ENCODE data around the gene INSM1. TPM values are rescaled to one million over a fixed set of nuclear protein-coding genes. Genes with fewer than 3 reads are reported as not detected.

The INSM1 gene
- polyA plus RNA-seq, 3 donors = not detected

GRCh38 chr20:20393207-20394120 is 25.6 kb downstream of the INSM1 start:
- DNase-seq (ENCODE audit: low read depth in 3 of 3, low spot score in 2 of 3) = no peak

DNA sequence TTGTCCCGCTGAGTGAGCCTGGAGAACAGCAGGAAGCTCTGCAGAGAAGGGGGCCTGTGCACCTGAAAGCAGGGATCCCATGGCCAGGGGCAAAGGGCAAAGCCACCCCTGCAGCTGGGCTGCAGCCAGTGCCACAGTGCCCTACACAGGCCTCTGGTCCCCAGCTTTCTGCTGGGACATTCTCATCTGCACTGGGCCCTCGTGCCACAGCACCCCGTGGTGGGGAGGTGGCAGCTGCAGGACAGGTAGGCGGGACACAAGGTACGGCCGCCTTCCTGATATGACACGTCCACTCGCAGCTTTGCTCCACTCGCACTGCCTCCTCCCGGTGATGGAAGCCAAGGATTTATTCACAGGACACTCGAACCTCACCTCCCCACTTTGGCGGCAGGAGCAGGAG is 27.2 kb downstream of the INSM1 start:
- no peak for DNase-seq (ENCODE audit: low read depth in 3 of 3, low spot score in 2 of 3)

DNA sequence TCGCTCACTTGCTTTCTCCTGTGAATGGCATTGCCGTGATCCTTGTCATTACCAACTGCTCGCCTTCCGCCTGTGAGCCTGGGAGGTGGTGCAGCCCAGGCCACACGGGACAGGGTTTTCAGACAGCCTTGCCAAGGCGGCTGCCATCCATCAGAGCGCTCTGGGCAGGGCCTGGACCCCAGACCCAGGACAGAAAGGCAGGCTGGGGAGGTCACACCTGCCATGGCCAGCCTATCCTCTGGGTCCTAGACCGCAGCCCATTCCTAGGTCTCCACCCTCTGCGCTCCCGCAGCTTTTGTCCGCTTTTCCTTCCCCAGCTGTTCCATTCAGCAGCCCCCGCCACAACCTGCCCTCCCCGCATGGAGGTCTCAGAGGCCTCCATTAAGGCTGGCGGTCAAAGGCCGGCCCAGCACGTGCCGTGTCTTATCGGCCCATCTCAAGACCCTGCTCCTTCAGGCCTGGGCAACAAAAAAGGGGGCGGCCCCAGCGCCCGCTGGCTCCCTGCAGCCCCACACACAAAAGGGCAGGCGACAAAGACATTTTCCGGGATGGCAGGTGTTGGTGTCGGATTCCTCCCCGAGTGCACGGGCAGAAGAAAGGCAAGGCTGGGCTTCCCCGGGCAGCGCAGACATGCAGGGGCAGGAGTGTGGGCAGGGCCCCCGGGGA is 28.1 kb downstream of the INSM1 start:
- DNase-seq (ENCODE audit: low read depth in 3 of 3, low spot score in 2 of 3) = no peak

DNA sequence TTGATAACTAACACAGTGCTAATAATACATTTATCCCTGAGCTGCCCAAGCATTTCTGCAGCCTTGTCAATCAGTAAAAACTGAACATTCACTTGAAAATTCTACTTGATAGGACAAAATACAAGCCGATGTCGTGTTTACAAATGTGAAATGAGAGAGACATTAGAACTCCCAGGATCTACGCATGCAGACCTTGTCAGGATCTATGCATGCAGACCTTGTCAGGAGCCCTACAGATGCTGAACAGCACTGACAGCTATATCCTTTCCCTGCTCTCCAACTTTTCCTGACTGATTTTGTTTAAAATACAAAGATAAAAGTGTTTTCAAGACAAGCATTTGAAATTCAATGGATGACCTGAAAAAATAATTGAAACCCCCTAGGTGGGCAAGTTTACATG is 28.9 kb downstream of the INSM1 start:
- DNase-seq (ENCODE audit: low read depth in 3 of 3, low spot score in 2 of 3) = no peak

DNA sequence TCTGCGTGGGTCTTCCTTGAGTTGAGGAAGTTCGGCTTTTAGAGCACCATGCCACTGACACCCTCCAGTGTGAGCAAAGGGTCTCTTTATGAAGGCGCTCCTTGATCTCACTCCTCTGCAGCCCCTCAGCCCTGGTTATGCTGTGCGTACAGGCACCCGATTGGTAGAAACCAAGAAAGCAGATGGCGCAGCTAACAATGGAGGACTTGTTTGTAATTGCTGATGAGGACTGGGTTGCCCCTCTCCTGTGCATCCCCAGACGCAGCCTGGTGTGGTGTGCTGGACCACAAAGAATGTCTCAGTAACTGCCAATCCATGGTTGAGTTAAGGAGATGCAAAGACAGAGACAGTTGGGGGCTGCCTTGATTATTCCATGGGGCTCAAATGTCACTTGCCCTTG is 30.2 kb downstream of the INSM1 start:
- DNase-seq (ENCODE audit: low read depth in 3 of 3, low spot score in 2 of 3) = no peak

GRCh38 chr20:20399531-20400500 is 31.9 kb downstream of the INSM1 start:
- no peak for DNase-seq (ENCODE audit: low read depth in 3 of 3, low spot score in 2 of 3)

DNA sequence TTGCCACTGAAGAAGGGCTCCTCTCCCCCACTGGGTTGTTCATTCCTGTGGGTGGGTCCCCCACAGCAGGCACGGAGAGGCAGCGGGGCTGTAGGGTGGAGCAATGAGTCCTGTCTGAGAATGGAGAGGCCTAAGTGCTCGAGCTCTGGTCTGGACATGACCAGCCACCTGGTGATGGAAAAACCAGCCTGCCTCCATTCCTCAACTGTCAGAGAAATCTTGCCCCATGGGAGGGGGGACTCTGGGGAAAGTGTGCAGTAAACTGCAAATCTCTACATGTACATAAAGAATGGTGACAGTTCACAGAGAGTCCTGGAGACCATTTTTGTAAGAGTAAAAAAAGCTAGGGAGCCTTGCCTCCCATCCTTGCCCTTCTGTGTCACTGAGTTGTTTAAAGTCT is 34.1 kb downstream of the INSM1 start:
- no peak for DNase-seq (ENCODE audit: low read depth in 3 of 3, low spot score in 2 of 3)

- no peak for DNase-seq (ENCODE audit: low read depth in 3 of 3, low spot score in 2 of 3)
These were observed 36.7 kb downstream of the INSM1 start for GRCh38 chr20:20404633-20405032.

DNA sequence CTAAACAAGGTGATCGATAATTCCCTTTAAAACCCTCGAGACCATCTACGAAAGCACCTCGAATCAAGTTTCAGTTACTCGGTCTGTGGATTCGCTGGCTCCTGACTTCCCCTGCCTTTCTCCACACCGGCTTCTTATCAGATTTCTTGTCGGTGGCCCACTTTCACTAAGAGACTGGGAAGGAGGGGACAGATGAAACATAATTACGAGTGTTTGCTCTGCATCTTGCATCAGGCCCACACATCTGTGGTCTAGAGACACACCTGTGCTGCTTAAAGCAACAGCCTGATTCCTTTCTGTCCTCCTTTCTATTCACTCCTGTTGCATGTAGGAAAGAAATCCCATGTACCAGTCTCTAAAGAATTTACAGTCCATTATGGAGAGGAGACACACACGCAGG is 37.7 kb downstream of the INSM1 start:
- no peak for DNase-seq (ENCODE audit: low read depth in 3 of 3, low spot score in 2 of 3)

DNA sequence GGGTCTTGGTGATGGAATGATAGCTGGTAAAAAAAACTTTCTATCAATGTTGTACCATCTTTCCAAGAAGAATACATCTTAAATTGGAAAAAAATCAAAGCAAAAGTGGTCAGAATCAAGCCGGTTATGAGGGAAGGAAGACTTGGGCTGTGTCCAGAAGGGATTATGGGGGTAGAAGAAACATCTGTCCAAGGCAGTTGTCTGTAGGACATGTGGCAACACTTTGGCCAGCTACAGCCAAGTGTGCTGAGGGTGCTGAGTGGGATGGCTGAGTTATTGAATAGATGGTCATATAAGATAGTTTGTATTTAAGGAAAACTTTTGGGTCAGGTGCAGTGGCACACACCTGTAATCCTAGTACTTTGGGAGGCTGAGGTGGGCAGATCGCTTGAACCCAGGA is 38.4 kb downstream of the INSM1 start:
- no peak for DNase-seq (ENCODE audit: low read depth in 3 of 3, low spot score in 2 of 3)

DNA sequence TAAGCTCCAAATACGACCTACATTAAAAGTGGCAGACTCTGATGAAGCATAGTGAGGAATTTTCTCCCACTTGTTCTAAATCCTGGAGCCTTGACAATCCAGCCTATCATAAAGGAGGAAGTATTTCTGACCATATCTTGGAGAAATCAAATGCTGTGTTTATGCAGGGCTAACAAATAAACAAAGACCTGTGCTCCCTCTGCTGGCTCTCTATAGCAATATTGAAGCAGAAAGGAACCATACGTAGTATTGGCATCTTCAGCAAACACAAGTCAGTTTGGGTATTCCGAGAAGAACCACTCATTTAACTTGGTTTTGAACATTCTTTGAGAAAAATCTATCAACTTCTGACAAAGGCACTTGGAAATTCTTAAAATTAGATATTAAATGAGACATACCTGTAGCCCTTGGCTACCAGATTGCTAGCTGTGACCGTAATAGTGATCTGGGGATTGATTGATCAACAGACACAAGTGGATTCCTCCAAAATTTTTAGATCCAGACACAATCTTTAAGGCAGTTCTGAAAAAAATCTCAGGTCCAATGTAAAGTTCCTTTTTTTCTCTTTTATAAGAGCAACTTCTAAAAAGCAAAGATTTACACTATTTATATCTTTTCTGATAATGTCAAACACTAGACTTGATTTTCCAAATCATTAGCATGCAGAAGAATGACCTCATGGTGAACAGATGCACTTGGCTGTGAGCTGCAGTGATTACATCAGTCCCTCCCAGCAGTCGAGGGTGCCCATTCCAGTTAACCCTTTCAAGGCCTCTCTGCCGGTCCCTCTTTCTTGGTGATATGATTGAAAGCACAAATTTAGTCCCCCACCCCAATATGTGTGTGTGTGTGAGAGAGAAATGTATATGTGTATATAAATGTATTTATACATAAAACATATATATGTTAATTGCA is 40.2 kb downstream of the INSM1 start:
- DNase-seq (ENCODE audit: low read depth in 3 of 3, low spot score in 2 of 3) = no peak

DNA sequence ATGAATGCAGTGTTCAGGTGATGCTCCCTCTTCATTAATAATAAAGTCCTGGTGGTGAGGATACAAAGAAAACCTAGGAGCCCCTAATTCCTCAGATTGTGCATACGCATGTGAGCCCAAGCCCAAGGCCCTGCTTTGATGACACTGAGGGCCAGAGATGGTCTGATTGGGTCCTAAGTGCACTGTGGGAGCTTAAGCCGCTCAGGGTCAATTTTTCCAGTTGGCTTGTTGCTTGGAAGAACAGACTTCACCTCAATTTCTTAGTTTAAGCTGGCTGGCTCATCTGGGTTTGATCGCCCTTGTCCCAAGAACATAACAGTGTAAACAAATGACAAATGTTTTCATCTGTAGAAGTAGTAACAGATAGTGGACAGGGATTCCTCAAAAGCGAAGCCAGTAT is 41.4 kb downstream of the INSM1 start:
- no peak for DNase-seq (ENCODE audit: low read depth in 3 of 3, low spot score in 2 of 3)

DNA sequence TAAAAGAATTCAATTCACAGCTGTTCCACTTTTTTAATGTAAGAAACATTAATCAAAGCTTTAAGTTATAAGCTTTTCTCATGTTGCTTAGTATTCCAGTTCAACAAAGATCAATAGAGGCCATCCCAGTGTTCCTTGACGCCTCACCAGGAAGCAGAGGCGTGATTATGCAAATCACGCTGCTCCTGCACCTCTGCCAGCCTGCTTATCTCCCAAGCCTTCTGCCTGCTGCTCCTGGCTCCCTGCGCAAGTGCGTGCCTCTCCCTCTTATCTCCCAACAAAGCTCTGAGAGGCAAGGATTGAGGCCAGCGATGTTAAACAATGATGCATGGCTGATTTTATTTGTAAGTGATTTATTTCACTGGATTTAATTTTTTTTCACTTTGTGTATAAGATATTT is 42.8 kb downstream of the INSM1 start:
- no peak for DNase-seq (ENCODE audit: low read depth in 3 of 3, low spot score in 2 of 3)

DNA sequence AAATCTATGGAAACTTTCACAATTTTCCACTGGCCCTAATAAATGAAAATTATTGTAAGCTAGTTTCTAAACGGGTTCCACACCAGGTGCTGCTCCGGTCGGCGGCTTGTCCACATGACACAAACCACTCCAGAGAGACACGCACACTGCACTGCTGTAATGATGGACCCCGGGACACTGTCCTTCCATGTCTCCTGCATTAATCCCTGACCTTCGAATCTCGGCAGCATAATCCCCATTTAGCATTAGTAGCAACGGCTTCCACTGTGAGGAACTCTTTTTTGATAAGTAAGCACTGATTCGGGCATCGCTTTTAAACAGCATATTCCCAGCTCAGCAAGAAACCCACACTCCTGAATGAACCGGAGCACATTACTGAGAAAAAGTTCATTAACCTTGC is 43.5 kb downstream of the INSM1 start:
- DNase-seq (ENCODE audit: low read depth in 3 of 3, low spot score in 2 of 3) = no peak

DNA sequence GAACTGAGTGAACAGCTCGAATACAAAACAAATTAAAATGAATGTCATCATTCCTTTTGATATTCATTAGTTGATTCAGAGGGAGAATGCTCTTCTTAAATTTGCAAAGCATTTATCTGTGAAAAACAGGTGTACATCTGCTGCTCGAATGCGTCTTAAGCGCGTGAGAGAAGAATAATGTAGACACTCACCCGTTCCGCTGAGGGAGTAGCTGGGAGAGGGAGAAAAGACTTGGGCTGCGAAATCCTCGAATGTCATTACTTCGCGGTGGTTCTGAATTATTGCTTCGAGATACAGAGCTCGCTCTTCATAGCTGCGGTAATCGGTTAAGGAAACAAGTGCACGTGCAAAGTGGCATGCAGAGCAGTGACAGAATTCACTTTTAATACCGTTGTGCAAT is 43.9 kb downstream of the INSM1 start:
- DNase-seq (ENCODE audit: low read depth in 3 of 3, low spot score in 2 of 3) = no peak

DNA sequence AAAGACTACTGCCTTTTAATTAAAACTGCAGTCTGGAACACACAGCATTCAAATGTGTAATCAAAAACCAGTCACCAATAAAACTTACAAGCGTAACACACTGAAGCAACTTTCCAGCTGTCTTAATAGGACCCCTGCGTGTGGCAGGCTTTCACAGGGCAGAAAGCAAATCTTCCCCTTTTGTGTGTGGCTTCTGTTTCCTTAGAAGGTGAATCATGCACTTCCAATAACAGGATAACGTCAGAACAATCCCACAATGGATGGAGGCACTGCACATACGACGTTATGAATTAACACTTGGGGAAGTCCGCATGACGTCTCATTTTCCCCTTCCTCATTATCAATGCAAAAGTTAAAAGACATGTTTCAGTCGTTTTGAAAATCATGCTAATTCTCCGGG is 44.8 kb downstream of the INSM1 start:
- no peak for DNase-seq (ENCODE audit: low read depth in 3 of 3, low spot score in 2 of 3)

GRCh38 chr20:20413810-20414281 is 45.9 kb downstream of the INSM1 start:
- no peak for DNase-seq (ENCODE audit: low read depth in 3 of 3, low spot score in 2 of 3)

DNA sequence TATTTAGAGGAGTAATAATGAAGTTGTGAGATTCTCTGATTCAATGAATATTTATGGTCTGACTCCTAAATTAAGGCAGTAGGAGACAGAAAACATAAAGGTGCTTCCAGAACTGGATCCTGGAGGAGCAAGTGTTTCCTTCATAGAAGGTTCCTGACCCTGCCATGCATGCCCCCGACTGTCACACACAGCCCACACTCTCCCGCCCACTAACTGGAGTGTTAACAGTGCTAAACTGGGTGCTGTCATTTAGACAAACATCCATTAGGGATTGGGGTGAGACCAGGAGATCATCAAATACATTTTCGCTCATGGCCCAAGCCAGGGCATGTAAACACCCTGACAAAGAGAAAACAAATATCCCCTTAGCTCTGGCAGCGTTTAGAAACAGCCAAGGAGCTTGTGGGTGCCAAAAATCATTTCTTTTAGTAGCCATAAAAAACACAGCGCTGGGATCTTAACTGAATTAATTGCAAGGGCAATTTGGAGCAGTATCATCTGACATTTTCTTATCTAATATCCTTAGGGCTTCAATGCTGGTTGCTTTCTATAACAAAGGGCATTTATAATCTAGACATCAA is 46.8 kb downstream of the INSM1 start:
- no peak for DNase-seq (ENCODE audit: low read depth in 3 of 3, low spot score in 2 of 3)

- no peak for DNase-seq (ENCODE audit: low read depth in 3 of 3, low spot score in 2 of 3)
These were observed 47.4 kb downstream of the INSM1 start for GRCh38 chr20:20415321-20415720.
